ENCODE data around the gene VPS13D. TPM values are rescaled to one million over a fixed set of nuclear protein-coding genes. Genes with fewer than 3 reads are reported as not detected.
A peak's percentile ranks its signal among the peaks of the same experiment; 100 is the strongest.

The VPS13D gene
- total and polyA plus RNA-seq, 11 donors = 32.1 to 301 (median 90.7) TPM

DNA sequence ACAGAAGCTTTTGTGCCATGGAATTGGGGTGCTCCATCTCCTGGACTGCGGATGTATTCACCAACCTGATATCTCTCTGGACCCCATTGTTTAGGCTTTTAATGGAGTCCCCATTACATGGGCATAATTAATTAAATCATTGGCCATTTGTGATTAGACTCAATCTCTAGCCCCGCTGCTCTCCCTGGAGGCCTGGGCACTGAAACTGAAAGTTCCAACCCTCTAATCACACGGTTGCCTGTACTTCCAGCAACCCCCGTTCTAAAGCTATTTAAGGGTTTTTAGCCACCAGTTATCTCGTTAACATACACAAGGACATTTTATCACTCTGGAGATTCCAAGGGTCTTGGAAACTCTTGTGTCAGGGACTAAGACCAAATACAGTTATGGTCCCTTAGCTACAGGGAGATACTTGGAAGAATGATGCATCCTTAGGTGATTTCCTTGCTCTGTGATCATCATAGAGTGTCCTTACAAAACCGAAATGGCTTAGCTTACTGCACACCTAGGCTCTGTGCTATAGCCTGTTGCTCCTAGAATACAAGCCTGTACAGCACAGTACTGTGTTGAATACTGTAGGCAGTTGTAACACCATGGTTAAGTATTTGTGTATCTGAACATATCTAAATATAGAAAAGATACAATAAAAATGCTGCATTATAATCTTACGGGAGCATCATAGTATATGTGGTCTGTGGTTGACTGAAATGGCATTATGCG, 71.8 kb downstream of the VPS13D start:
- H3K36me3 ChIP-seq = peaks cover 0 to 99% (median 87%) of the 10 kb centered on the region in 9 donors
- intact Hi-C loops (cut with DNase I) = no loop called here
- H3K4me3 ChIP-seq = peak overlapping the region in 1 of 12 donors; percentile 4
- no peaks in the 10 kb centered on the region for H3K27me3 ChIP-seq
- peaks cover 0 to 21% (median 10%) of the 10 kb centered on the region in 12 donors for H3K4me1 ChIP-seq
- TF ChIP-seq, protein P1, sequence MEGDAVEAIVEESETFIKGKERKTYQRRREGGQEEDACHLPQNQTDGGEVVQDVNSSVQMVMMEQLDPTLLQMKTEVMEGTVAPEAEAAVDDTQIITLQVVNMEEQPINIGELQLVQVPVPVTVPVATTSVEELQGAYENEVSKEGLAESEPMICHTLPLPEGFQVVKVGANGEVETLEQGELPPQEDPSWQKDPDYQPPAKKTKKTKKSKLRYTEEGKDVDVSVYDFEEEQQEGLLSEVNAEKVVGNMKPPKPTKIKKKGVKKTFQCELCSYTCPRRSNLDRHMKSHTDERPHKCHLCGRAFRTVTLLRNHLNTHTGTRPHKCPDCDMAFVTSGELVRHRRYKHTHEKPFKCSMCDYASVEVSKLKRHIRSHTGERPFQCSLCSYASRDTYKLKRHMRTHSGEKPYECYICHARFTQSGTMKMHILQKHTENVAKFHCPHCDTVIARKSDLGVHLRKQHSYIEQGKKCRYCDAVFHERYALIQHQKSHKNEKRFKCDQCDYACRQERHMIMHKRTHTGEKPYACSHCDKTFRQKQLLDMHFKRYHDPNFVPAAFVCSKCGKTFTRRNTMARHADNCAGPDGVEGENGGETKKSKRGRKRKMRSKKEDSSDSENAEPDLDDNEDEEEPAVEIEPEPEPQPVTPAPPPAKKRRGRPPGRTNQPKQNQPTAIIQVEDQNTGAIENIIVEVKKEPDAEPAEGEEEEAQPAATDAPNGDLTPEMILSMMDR (IDR thresholded peaks at IDR 0.05) = no peak
- no peak for TF ChIP-seq POLR2A (IDR thresholded peaks at IDR 0.05)
- H3K27ac ChIP-seq = peak overlapping the region in 3 of 12 donors; percentile 1 to 6 (median 4)
- WGBS, 4 donors = 60 to 70% (median 61%) methylated on average over 8 of the region's 8 CpGs
- H3K9me3 ChIP-seq = no peaks in the 10 kb centered on the region
- DNase-seq (no peak), ATAC-seq (peak; percentile 32 to 60 (median 40))

- Histone ChIP-seq H3K4me1 (peaks cover 0 to 21% (median 10%) of the 10 kb centered on the region in 12 donors), H3K36me3 (peaks cover 0 to 99% (median 87%) of the 10 kb centered on the region in 9 donors), H3K27ac (no peak overlapping the region), H3K9me3 (no peaks in the 10 kb centered on the region), H3K4me3 (no peak overlapping the region), H3K27me3 (no peaks in the 10 kb centered on the region)
- TF ChIP-seq POLR2A (IDR thresholded peaks at IDR 0.05) = no peak
- TF ChIP-seq, protein P1 (IDR thresholded peaks at IDR 0.05) = no peak
- WGBS, 4 donors = 63 to 83% (median 77%) methylated on average over 2 of the region's 2 CpGs
- intact Hi-C loops (cut with DNase I) = no loop called here
- ATAC-seq = no peak
- DNase-seq = no peak
Observed at GRCh38 chr1:12302798-12303447, 73.1 kb downstream of the VPS13D start.

DNA sequence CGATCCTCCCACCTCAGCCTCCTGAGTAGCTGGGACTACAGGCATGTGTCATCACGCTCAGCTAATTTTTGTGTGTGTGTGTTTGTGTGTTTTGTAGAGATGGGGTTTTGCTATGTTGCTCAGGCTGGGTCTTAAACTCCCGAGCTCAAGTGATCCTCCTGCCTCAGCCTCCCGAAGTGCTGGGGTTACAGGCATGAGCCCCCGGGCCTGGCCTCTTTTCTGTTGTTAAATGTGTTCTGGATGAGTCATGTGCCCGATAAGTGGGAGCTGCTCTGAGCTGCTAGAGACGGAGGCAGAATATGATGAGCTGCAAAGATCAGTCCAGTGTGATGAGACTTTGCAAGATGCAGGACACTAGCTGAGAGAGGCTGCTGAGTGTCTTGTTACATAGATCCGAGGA, 75.5 kb downstream of the VPS13D start:
- WGBS, 4 donors = 79 to 89% (median 87%) methylated on average over 7 to 8 of the region's 8 CpGs
- Histone ChIP-seq H3K27ac (no peak overlapping the region), H3K36me3 (peaks cover 0 to 98% (median 89%) of the 10 kb centered on the region in 9 donors), H3K27me3 (no peaks in the 10 kb centered on the region), H3K4me3 (no peak overlapping the region), H3K9me3 (no peaks in the 10 kb centered on the region), H3K4me1 (peaks cover 0 to 31% (median 17%) of the 10 kb centered on the region in 12 donors)
- no peak for ATAC-seq
- DNase-seq = no peak
- intact Hi-C loops (cut with DNase I) = no loop called here
- TF ChIP-seq, protein P1 (IDR thresholded peaks at IDR 0.05) = no peak
- TF ChIP-seq POLR2A (IDR thresholded peaks at IDR 0.05) = no peak
